Fibroblast of upper back skin (primary cell): ENCODE results near the gene RACK1.

Source experiments
- DNase-seq: peaks from one replicate; pipeline ENCODE4 v3.0.0-alpha.2; 2013

The RACK1 gene

GRCh38 chr5:181259283-181259682 lies 15.6 kb upstream of the RACK1 start:
- DNase-seq: no peak

- no peak for DNase-seq
Measured at GRCh38 chr5:181258576-181258975, 14.9 kb upstream of the RACK1 start.

GRCh38 chr5:181255836-181256578 lies 12.3 kb upstream of the RACK1 start:
- no peak for DNase-seq

- no peak for DNase-seq
Measured at GRCh38 chr5:181255276-181255675, 11.6 kb upstream of the RACK1 start.

GRCh38 chr5:181248277-181248676 lies 4.6 kb upstream of the RACK1 start:
- no peak for DNase-seq

GRCh38 chr5:181246276-181247049 lies 2.8 kb upstream of the RACK1 start:
- DNase-seq: peak; percentile 85

GRCh38 chr5:181245427-181246275 lies 1.9 kb upstream of the RACK1 start:
- no peak for DNase-seq

GRCh38 chr5:181243018-181243563 lies 615 bp downstream of the RACK1 start:
- DNase-seq: no peak

GRCh38 chr5:181242031-181242451 lies 1.7 kb downstream of the RACK1 start:
- no peak for DNase-seq

GRCh38 chr5:181241393-181241975 lies 2.2 kb downstream of the RACK1 start:
- peak; percentile 71 for DNase-seq

GRCh38 chr5:181239062-181239663 lies 4.5 kb downstream of the RACK1 start:
- no peak for DNase-seq

GRCh38 chr5:181237729-181238385 lies 5.8 kb downstream of the RACK1 start:
- DNase-seq: no peak

GRCh38 chr5:181236954-181237641 lies 6.6 kb downstream of the RACK1 start:
- DNase-seq: no peak

- no peak for DNase-seq
Measured at GRCh38 chr5:181236471-181236870, 7.2 kb downstream of the RACK1 start.

GRCh38 chr5:181235689-181236366 lies 7.9 kb downstream of the RACK1 start:
- no peak for DNase-seq

- DNase-seq: no peak
Measured at GRCh38 chr5:181235323-181235688, 8.4 kb downstream of the RACK1 start.

- DNase-seq: no peak
Measured at GRCh38 chr5:181234455-181235306, 9.0 kb downstream of the RACK1 start.

GRCh38 chr5:181233801-181234454 lies 9.8 kb downstream of the RACK1 start:
- DNase-seq: no peak
